HepG2 (cell line): Measurements from ENCODE around the gene RTL5. TPM values are rescaled to one million over a fixed set of nuclear protein-coding genes. Genes with fewer than 3 reads are reported as not detected.

Experiments
- ATAC-seq: fragments of 200-7000 bp; cut with Tn5 transposase; 3 replicates; pipeline ENCODE4 v1.9.1; 2020; ENCODE audit warnings: mild to moderate bottlenecking, moderate library complexity
- BruUV-seq: library from RNA; stranded (reverse); fragments of 400-500 nt; replicated peaks from 2 replicates; lab custom pipeline; 2021; lab: Mats Ljungman, UMichigan
- CTCF ChIA-PET: fragments of 300-600 bp; formaldehyde crosslinking; extraction: SDS; loops from one replicate; lab custom pipeline; 2021; ENCODE audit warnings: low total read pairs, inconsistent platforms, low intra/inter-chr PET ratio; lab: Yijun Ruan, JAX
- POLR2A ChIA-PET: fragments of 350-600 bp; sonication (Branson Sonifier 250); formaldehyde crosslinking; loops from one replicate; lab custom pipeline; 2020; ENCODE audit warnings: antibody characterized with exemption, inconsistent platforms; lab: Yijun Ruan, JAX
- DNase-seq: peaks from one replicate; pipeline ENCODE4 v3.0.0-alpha.2; 2015; ENCODE audit warnings: low spot score
- FAIRE-seq: peaks from 3 replicates; lab custom pipeline; 2011; peaks lifted over from hg19 to GRCh38; lab: Jason Lieb, UNC
- H2AFZ ChIP-seq: one replicate; pipeline ENCODE4 v1.6.1; 2011; ENCODE audit warnings: low read length, inconsistent platforms
- H3K27ac ChIP-seq: fragments of 300-600 bp; 3 replicates; pipeline ENCODE4 v1.8.0; 2011; ENCODE audit warnings: mixed run types, mild to moderate bottlenecking, mixed read lengths, low read length, inconsistent platforms; ENCODE audit not compliant: insufficient read depth; ENCODE audit errors: extremely low read length
- H3K27me3 ChIP-seq, 2 experiments: fragments of 200-600 bp in 1 of 2; 2 replicates in 1 of 2; 3 replicates in 1 of 2; pipeline versions ENCODE4 v1.6.0 to v1.8.0; 2011; ENCODE audit warnings: low read length in 2 of 2, mild to moderate bottlenecking in 2 of 2, moderate library complexity in 2 of 2, inconsistent platforms in 1 of 2; ENCODE audit not compliant: insufficient read depth in 2 of 2, control insufficient read depth in 1 of 2
- H3K36me3 ChIP-seq, 2 experiments: fragments of 200-600 bp in 1 of 2; replicated peaks in 1 of 2; 2 replicates in 1 of 2; 3 replicates in 1 of 2; pipeline versions ENCODE4 v1.5.1 to v1.8.0; 2011; ENCODE audit warnings: low read length in 2 of 2, inconsistent platforms in 1 of 2; ENCODE audit not compliant: insufficient read depth in 2 of 2, control insufficient read depth in 1 of 2
- H3K4me1 ChIP-seq: 2 replicates; pipeline ENCODE4 v1.5.1; 2012; ENCODE audit warnings: low read length, inconsistent platforms; ENCODE audit not compliant: insufficient read depth
- H3K4me2 ChIP-seq: 2 replicates; pipeline ENCODE4 v1.6.0; 2011; ENCODE audit warnings: low read depth, low read length, inconsistent platforms
- H3K4me3 ChIP-seq, 3 experiments: fragments of 200-600 bp in 1 of 3; sonication (generic), shearing (Covaris generic) in 1 of 3; replicated peaks in 1 of 3; 2 replicates each; pipeline ENCODE4 v1.5.1; 2011 to 2016; ENCODE audit warnings: low read length in 3 of 3, inconsistent platforms in 2 of 3, low read depth in 2 of 3, mild to moderate bottlenecking in 2 of 3, control low read depth in 1 of 3, mixed read lengths in 1 of 3; ENCODE audit not compliant: insufficient read depth in 1 of 3
- H3K79me2 ChIP-seq: one replicate; pipeline ENCODE4 v1.6.1; 2011; ENCODE audit warnings: low read length, inconsistent platforms; ENCODE audit not compliant: insufficient read depth
- H3K9ac ChIP-seq: 2 replicates; pipeline ENCODE4 v1.6.0; 2011; ENCODE audit warnings: mild to moderate bottlenecking, low read depth, low read length, inconsistent platforms; ENCODE audit not compliant: insufficient read depth
- H3K9me3 ChIP-seq: 2 replicates; pipeline ENCODE4 v1.5.1; 2012; ENCODE audit warnings: mild to moderate bottlenecking, low read length
- H4K20me1 ChIP-seq: 2 replicates; pipeline ENCODE4 v1.6.0; 2011; ENCODE audit warnings: inconsistent platforms, mild to moderate bottlenecking, low read length, moderate library complexity; ENCODE audit not compliant: insufficient read depth
- HOXD1 ChIP-seq: sonication (generic); formaldehyde crosslinking; IDR thresholded peaks from 2 replicates; pipeline ENCODE4 v1.5.0; 2020; ENCODE audit warnings: missing genetic modification reagents
- KMT2B ChIP-seq: IDR thresholded peaks from 2 replicates; pipeline ENCODE4 v1.6.1; 2016; ENCODE audit warnings: missing genetic modification reagents, missing compliant biosample characterization
- MXD1 ChIP-seq: sonication (generic); formaldehyde crosslinking; IDR thresholded peaks from 2 replicates; pipeline ENCODE4 v1.4.0; 2020; ENCODE audit warnings: mild to moderate bottlenecking, missing genetic modification reagents
- NFKBIZ ChIP-seq: IDR thresholded peaks from 2 replicates; pipeline ENCODE4 v1.6.1; 2018; ENCODE audit warnings: missing genetic modification reagents, missing compliant biosample characterization
- POLR2AphosphoS2 ChIP-seq: IDR thresholded peaks from 2 replicates; pipeline ENCODE4 v1.6.1; 2011; ENCODE audit warnings: low read depth, low read length, improper control_type of control experiment
- TBP ChIP-seq: sonication (generic); formaldehyde crosslinking; IDR thresholded peaks from 2 replicates; pipeline ENCODE4 v1.5.0; 2020; ENCODE audit warnings: missing genetic modification reagents
- TSC22D2 ChIP-seq: sonication (generic); formaldehyde crosslinking; IDR thresholded peaks from 2 replicates; pipeline ENCODE4 v1.5.1; 2020; ENCODE audit warnings: missing genetic modification reagents, mild to moderate bottlenecking, borderline replicate concordance
- ZNF143 ChIP-seq: sonication (generic); formaldehyde crosslinking; IDR thresholded peaks from 2 replicates; pipeline ENCODE4 v1.4.0; 2020; ENCODE audit warnings: missing genetic modification reagents
- ZNF354B ChIP-seq: sonication (generic); formaldehyde crosslinking; IDR thresholded peaks from 2 replicates; pipeline ENCODE4 v1.8.0; 2022; ENCODE audit warnings: mild to moderate bottlenecking, missing genetic modification reagents
- ZNF619 ChIP-seq: sonication (generic); formaldehyde crosslinking; IDR thresholded peaks from 2 replicates; pipeline ENCODE4 v1.4.0; 2020; ENCODE audit warnings: mild to moderate bottlenecking, missing genetic modification reagents
- ZSCAN20 ChIP-seq: sonication (generic); formaldehyde crosslinking; IDR thresholded peaks from 2 replicates; pipeline ENCODE4 v1.4.0; 2020; ENCODE audit warnings: missing genetic modification reagents, mild to moderate bottlenecking, borderline replicate concordance
- WGBS: methylation state at CpG from one replicate; pipeline ENCODE4 v1.1.6; 2017; ENCODE audit warnings: low lambda C conversion rate; 5-methylcytosine and 5-hydroxymethylcytosine counted together
- in situ Hi-C: cut with HindIII; loops from 2 replicates; pipeline ENCODE4 v1.10.0; 2017; ENCODE audit warnings: low pct_unique_long_range_greater_than_20kb; ENCODE audit not compliant: extremely low pct_ligation_motif_present
- intact Hi-C: fragments of 100-400 bp; cut with micrococcal nuclease; formaldehyde crosslinking; loops from one replicate; pipeline ENCODE4 v1.10.0; 2022; ENCODE audit not compliant: unreplicated experiment
- polyA plus RNA-seq, 8 experiments: library from polyadenylated mRNA; depleted of rRNA in 3 of 8; stranded (reverse) in 7 of 8; unstranded in 1 of 8; fragments of >200 nt; fragmentation: Illumina TruSeq in 4 of 8; extraction: Trizol in 4 of 8; gene quantifications; 2 replicates each; pipeline versions ENCODE4 v1.2.1 to v1.2.3, GENCODE V29; 2011 to 2016; ENCODE audit warnings: low read depth in 4 of 8, missing spikeins in 1 of 8, mixed read lengths in 1 of 8; ENCODE audit not compliant: insufficient read depth in 1 of 8
- total RNA-seq, 5 experiments: library from RNA; depleted of rRNA; stranded (reverse); fragments of >200 nt; fragmentation: Illumina TruSeq; extraction: Trizol; gene quantifications; 2 replicates each; pipeline ENCODE4 v1.2.3, GENCODE V29; 2016; ENCODE audit warnings: low read depth in 1 of 5
- TF ChIP-seq, protein P1 (sequence below): sonication (generic); formaldehyde crosslinking; conservative IDR thresholded peaks from 2 replicates; pipeline ENCODE4 v1.4.0; 2020; ENCODE audit warnings: missing genetic modification reagents

The RTL5 gene
- total and polyA plus RNA-seq, 2 of the 13 experiments (the other 11 are each of a cell fraction or from before 2014, with no cell fraction given): not detected

DNA sequence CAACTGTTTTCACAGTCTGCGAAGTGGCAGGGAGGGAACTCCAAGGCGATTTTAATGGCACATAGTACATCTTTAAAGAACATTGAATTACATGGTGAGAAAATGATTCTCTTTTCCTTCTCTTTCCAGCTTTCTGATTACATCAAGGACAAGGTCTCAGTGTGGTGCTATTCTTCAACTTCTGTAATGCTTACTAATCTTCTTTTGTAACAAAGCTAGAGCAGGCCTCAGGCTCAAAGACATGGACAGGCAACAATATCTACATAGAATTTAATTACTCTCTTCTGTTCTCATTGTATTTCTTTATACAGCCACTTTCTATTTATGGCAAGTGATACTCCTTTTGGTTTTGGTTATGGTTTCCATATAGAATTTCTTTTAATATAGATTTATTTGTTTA is 48.4 kb downstream of the RTL5 start:
- in situ Hi-C loops (no loop called here), intact Hi-C loops (no loop called here)
- no peaks in the 10 kb centered on the region for H3K4me1 ChIP-seq
- ATAC-seq (no peak), FAIRE-seq (no peak), DNase-seq (no peak)
- H3K36me3 ChIP-seq: no peaks in the 10 kb centered on the region
- no peak overlapping the region for H2AFZ ChIP-seq
- no peak overlapping the region for H3K4me3 ChIP-seq
- peaks cover 0 to 1% of the 10 kb centered on the region in 2 experiments; a peak in 2 of 5 replicates for H3K27me3 ChIP-seq
- H3K27ac ChIP-seq: no peak overlapping the region
- ChIA-PET CTCF (no interaction called here), POLR2A (no interaction called here)
- TF ChIP-seq TBP (CRISPR knock-in tag): no peak
- no peak for TF ChIP-seq ZNF619 (CRISPR knock-in tag)
- TF ChIP-seq KMT2B (CRISPR knock-in tag): no peak
- TF ChIP-seq ZNF354B (CRISPR knock-in tag): no peak
- TF ChIP-seq ZSCAN20 (CRISPR knock-in tag): no peak
- no peak for TF ChIP-seq POLR2AphosphoS2
- TF ChIP-seq HOXD1: no peak
- TF ChIP-seq, protein P1, sequence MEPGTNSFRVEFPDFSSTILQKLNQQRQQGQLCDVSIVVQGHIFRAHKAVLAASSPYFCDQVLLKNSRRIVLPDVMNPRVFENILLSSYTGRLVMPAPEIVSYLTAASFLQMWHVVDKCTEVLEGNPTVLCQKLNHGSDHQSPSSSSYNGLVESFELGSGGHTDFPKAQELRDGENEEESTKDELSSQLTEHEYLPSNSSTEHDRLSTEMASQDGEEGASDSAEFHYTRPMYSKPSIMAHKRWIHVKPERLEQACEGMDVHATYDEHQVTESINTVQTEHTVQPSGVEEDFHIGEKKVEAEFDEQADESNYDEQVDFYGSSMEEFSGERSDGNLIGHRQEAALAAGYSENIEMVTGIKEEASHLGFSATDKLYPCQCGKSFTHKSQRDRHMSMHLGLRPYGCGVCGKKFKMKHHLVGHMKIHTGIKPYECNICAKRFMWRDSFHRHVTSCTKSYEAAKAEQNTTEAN (CRISPR knock-in tag): no peak
- TF ChIP-seq MXD1 (CRISPR knock-in tag): no peak
- no peak for TF ChIP-seq TSC22D2 (CRISPR knock-in tag)
- TF ChIP-seq NFKBIZ: no peak
- no peak for TF ChIP-seq ZNF143
- WGBS: 0% methylated on average over 1 of the region's 2 CpGs
- no TSS peak for BruUV-seq
- H4K20me1 ChIP-seq: no peaks in the 10 kb centered on the region
- no peak overlapping the region for H3K4me2 ChIP-seq
- H3K9me3 ChIP-seq: no peaks in the 10 kb centered on the region
- H3K79me2 ChIP-seq: no peaks in the 10 kb centered on the region
- no peak overlapping the region for H3K9ac ChIP-seq
